Measurements from ENCODE around the gene MAGI1. TPM values are rescaled to one million over a fixed set of nuclear protein-coding genes. Genes with fewer than 3 reads are reported as not detected.

Gene MAGI1
- total RNA-seq, 4 donors from 2014 or later = 42.4 to 71.6 (median 50.2) TPM

DNA sequence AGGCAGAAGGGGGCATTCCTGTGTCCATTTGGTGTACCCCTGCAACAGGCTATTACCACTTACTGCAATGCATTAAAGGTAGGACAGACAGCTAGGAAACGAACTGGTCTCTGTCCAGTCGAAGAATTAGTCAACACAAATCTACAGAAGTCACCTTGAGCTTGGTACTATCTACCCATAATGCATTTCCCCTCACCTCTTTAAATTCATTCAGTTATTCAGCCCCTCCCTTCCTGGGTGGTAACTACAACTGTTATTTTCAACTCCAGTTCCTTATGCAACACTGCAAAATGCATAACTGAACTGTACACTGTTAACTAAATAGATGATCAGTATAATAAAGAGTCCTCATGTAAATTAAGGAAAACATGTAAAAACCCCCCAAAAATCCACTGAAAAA is 77.6 kb downstream of the MAGI1 start:
- 79 to 81% methylated on average over 2 of the region's 2 CpGs for WGBS, 2 donors
- no peak for TF ChIP-seq POLR2A (IDR thresholded peaks at IDR 0.05)
- TF ChIP-seq, protein P1, sequence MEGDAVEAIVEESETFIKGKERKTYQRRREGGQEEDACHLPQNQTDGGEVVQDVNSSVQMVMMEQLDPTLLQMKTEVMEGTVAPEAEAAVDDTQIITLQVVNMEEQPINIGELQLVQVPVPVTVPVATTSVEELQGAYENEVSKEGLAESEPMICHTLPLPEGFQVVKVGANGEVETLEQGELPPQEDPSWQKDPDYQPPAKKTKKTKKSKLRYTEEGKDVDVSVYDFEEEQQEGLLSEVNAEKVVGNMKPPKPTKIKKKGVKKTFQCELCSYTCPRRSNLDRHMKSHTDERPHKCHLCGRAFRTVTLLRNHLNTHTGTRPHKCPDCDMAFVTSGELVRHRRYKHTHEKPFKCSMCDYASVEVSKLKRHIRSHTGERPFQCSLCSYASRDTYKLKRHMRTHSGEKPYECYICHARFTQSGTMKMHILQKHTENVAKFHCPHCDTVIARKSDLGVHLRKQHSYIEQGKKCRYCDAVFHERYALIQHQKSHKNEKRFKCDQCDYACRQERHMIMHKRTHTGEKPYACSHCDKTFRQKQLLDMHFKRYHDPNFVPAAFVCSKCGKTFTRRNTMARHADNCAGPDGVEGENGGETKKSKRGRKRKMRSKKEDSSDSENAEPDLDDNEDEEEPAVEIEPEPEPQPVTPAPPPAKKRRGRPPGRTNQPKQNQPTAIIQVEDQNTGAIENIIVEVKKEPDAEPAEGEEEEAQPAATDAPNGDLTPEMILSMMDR (IDR thresholded peaks at IDR 0.05) = no peak
- intact Hi-C loops (cut with DNase I; ENCODE audit: low total_unique reads) = no loop called here
- no peak overlapping the region for H3K4me3 ChIP-seq (ENCODE audit: low read depth, poor library complexity, severe bottlenecking)
- no peak for DNase-seq (ENCODE audit: low spot score in 2 of 2)

GRCh38 chr3:65960087-65960486 is 78.6 kb downstream of the MAGI1 start:
- TF ChIP-seq, protein P1 (IDR thresholded peaks at IDR 0.05) = no peak
- TF ChIP-seq POLR2A (IDR thresholded peaks at IDR 0.05) = no peak
- intact Hi-C loops (cut with DNase I; ENCODE audit: low total_unique reads) = no loop called here
- no peak for DNase-seq (ENCODE audit: low spot score in 2 of 2)
- no peak overlapping the region for H3K4me3 ChIP-seq (ENCODE audit: low read depth, poor library complexity, severe bottlenecking)
- WGBS, 2 donors = 59 to 69% methylated on average over 6 of the region's 6 CpGs

DNA sequence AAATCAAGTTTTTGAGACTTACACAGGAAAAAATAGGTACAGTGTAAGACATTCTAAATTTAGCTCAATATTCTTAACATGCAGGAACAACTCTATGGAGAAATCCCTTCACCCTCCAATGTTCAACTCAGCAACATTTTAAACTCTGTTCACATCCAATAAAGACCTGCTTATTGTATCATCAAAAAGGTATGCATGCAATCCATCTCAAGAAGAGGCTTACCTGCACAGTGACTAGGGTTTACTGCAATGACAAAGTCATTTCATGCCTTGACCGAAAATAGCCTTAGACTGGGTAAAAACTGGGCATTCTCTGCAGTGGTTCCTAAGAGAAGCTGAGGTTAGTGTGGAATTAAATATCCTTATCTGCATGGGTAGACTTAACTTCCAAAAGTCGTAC is 80.5 kb downstream of the MAGI1 start:
- WGBS, 2 donors = 84 to 96% methylated on average over 2 of the region's 2 CpGs
- TF ChIP-seq, protein P1 (IDR thresholded peaks at IDR 0.05) = no peak
- no peak for TF ChIP-seq POLR2A (IDR thresholded peaks at IDR 0.05)
- intact Hi-C loops (cut with DNase I; ENCODE audit: low total_unique reads) = no loop called here
- no peak for DNase-seq (ENCODE audit: low spot score in 2 of 2)
- no peak overlapping the region for H3K4me3 ChIP-seq (ENCODE audit: low read depth, poor library complexity, severe bottlenecking)

GRCh38 chr3:65955792-65956477 is 82.8 kb downstream of the MAGI1 start:
- no peak for DNase-seq (ENCODE audit: low spot score in 2 of 2)
- no peak overlapping the region for H3K4me3 ChIP-seq (ENCODE audit: low read depth, poor library complexity, severe bottlenecking)
- intact Hi-C loops (cut with DNase I; ENCODE audit: low total_unique reads) = no loop called here
- WGBS, 2 donors = 87 to 89% methylated on average over 10 of the region's 10 CpGs
- TF ChIP-seq, protein P1 (IDR thresholded peaks at IDR 0.05) = no peak
- no peak for TF ChIP-seq POLR2A (IDR thresholded peaks at IDR 0.05)

DNA sequence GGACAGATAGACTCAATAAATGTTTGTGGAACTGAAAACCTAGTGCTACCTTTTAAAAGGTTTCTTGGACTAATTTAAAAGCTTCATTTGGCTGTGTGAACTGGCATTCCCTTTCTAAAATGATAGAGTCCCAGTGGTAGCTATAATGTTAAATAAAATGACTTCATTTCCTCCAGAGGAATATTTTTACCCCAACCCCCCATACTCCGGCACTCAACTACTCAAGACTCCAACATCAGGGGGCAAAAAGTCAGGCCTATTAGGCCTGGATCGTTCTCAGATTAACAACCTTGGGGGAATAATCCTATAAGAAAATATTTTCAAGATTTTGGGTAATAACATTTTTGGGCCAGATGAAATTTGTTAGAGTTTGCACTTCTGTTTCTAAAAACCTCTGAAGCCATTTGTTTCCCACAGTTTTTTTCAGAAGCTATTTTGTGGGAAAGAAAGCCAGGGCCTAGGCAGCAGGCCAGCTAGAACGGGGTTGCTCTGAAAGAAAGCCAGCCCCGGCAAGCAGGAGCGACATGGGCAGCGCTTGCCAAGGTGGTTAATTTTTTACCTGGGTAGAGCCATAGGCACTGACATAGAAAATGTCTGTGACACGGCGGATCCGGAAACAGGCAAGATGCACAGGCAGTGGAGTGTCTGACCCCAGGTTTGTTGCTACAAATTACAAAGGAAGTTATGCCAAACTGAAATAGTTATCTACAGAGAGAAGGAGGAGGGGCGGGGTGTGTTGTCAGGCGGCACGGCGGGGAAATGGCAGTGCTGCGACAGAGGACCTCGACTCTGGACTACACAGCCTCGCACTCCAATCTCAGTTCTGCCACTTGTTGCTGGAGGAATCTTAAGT is 84.6 kb downstream of the MAGI1 start:
- intact Hi-C loops (cut with DNase I; ENCODE audit: low total_unique reads) = no loop called here
- DNase-seq (ENCODE audit: low spot score in 2 of 2) = peak in 1 of 2 donors; percentile 18
- H3K4me3 ChIP-seq (ENCODE audit: low read depth, poor library complexity, severe bottlenecking) = no peak overlapping the region
- no peak for TF ChIP-seq POLR2A (IDR thresholded peaks at IDR 0.05)
- TF ChIP-seq, protein P1 (IDR thresholded peaks at IDR 0.05) = no peak
- 33 to 45% methylated on average over 16 of the region's 16 CpGs for WGBS, 2 donors

Measured in lower leg skin (tissue), 4 donors.